SK-N-DZ (cell line): ENCODE results near the gene ADARB2.
A peak's percentile ranks its signal among the peaks of the same experiment; 100 is the strongest.
"Not testable (repeated sequence)": the region's sequence is repeated elsewhere in the genome, so short reads cannot be mapped to it uniquely, and the experiment has no call there.

Experiments used
- DNase-seq: peaks from one replicate; pipeline ENCODE4 v3.0.0-alpha.2; 2015; ENCODE audit warnings: low spot score

The ADARB2 gene

DNA sequence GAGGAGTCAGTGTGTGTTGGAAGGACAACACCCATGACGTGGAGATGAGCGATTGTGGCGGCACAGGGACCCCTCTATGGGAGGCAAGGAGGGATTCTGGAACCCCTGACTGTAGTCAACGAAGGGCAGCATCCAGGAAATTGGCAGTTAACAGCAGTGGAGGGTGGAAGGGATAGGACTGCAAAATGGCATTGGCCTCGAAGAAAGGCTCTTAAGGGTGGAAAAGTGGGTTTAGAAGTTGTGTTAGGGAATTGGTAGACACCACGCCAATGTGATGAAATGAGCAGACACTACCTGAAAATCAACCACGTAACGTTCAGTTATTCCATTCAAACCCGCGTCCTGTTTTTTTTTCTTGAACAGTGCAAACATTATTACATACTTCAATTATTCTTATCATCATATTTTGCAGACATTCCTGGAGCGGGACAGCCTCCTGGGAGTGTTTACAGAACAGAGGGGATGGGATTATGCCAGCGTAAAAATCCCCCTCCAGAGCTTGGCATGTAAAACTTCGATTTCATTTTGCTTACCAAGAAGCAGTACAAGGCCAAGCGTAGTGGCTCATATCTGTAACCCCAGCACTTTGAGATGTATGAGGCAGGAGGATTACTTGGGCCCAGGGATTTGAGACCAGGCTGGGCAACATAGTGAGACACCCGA lies 409.0 kb downstream of the ADARB2 start:
- no peak for DNase-seq

DNA sequence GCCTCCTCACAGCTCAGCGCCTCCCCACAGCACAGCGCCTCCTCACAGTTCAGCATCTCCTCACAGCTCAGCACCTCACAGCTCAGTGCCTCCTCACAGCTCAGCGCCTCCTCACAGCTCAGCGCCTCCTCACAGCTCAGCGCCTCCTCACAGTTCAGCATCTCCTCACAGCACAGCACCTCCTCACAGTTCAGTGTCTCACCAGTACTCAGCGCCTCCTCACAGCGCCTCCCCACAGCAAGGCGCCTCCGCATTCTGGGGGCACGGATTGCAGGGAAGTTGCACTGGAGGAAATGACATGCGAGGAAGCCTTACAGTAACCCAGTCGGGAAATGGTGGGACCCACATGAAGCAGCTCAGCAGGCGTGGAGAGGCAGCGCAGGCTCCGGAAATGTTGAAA lies 409.6 kb downstream of the ADARB2 start:
- DNase-seq: no peak

DNA sequence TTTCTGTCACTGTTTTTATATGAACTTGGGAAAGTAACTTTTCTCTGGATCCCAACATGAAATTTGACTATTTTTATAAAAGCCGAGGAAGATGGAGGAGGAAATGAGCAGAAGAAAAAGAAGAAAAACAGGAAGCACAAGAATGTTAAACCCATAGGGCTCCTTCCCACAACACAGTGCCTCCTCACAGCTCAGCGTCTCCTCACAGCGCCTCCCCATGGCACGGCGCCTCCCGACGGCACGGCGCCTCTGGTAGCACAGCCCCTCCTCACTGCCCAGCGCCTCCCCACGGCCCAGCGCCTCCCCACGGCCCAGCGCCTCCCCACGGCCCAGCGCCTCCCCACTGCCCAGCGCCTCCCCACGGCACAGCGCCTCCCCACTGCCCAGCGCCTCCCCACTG lies 410.8 kb downstream of the ADARB2 start:
- not testable (repeated sequence) for DNase-seq

- no peak for DNase-seq
Measured at GRCh38 chr10:1324903-1325302, 412.4 kb downstream of the ADARB2 start.

DNA sequence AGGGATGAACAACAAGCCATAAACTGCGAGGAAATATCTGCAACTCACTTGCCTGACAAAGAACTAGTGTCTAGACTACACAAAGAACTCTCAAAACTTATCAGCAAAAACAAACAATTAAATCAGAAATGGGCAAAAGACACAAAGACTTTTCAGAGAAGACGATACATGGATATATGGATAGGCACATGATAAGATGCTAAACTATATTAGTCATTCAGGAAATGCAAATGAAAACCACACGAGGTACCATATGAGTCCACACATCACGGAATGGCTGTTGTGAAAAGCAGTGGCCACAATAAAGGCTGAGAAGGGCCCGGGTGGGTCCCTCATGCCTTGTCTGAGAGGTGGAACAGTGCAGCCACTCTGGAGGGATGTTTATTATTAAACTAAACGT lies 413.4 kb downstream of the ADARB2 start:
- DNase-seq: no peak

- no peak for DNase-seq
Measured at GRCh38 chr10:1320739-1321320, 416.5 kb downstream of the ADARB2 start.

- DNase-seq: no peak
Measured at GRCh38 chr10:1316809-1317143, 420.5 kb downstream of the ADARB2 start.

DNA sequence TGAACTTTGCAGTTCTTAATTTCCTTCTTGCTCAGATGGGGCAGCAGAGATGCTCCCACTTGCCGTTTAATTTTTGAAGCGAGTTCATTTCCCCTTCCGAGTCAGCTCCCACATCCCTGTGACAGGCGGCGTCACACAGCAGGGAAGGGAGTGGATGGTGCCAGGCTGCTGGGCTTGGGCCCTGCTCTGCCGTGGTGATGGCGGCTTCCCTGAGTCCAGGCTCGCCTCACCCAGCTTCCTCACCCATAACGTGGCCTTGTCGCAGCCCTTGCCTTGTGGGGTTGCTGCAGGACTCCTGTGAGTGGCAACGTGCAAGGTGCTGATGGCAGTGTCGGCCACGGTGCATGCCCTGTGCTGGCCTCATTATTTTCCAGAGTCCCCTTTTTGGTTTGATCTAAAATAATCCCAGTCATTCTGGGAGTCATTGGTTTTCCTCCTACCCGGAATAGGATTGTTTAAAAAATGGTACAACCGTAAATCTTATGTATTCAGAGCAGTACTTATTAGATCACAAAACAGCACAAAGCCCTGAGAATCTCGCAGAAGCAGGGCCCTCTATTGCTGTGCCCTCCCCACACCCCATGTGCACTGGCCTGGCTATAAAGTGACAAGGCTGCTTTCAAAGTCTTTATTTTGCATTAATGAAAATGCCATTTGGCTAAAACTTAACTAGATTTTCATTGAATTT lies 421.1 kb downstream of the ADARB2 start:
- DNase-seq: no peak

DNA sequence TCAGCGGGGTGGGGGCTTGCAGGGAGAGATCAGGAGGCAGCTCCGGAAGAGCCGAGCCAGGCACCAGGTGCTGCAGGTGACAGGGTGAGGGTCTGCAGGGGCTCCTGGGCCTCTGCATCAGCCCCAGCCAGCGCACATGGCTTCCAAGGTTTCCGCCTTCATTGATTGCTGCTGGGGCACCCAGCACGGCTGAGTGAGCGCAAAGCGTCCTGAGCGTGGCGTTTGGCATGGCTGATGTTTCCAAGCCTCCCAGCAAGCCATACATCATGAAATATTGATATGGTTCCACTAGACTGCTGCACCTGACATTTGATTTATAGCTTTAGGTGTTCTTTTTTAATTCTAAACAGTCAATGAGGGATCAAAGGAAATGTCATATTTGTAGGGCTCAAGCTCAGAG lies 422.1 kb downstream of the ADARB2 start:
- DNase-seq: no peak

DNA sequence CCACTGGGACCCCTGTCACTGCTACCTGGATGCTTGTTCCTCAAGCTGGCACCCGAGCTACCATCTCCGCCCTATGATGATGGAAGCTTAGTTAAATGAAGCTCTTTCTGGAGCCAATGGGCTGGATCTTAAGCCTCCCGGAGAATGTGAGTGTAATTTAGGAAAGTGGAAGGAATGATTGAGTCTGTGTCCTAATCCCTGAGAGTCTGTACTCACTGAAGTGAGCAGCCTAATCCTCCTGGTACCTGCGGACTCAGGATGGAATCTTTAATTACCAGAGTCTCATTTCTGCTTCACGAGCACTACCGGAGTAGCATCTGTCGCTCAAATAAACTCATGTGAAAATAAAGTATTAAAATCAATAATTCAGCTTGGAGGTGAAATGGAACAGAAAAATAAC lies 425.6 kb downstream of the ADARB2 start:
- no peak for DNase-seq

DNA sequence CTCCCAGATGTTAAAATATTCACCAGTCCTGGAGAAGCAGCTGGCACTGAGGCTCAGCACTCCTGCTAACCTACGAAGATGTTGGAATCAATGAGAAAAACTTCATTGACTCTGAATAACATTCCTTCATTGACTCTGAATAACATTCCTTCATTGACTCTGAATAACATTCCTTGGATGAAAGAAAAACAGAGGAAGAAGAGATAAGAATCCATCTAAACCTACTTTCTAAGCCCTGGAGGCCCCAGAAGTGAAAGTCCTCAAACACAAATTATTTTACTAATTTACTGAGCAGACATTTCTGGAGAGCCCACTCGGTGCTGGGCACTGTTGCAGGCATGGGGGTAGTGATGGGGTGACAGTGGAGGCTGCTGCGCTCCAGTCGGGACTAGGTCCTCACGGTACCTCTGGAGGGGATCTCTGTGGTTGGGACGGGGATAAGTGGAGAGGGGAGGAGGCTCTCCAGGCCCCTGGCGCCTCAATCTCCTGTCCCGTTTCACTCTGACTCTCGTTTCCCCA lies 427.0 kb downstream of the ADARB2 start:
- no peak for DNase-seq

DNA sequence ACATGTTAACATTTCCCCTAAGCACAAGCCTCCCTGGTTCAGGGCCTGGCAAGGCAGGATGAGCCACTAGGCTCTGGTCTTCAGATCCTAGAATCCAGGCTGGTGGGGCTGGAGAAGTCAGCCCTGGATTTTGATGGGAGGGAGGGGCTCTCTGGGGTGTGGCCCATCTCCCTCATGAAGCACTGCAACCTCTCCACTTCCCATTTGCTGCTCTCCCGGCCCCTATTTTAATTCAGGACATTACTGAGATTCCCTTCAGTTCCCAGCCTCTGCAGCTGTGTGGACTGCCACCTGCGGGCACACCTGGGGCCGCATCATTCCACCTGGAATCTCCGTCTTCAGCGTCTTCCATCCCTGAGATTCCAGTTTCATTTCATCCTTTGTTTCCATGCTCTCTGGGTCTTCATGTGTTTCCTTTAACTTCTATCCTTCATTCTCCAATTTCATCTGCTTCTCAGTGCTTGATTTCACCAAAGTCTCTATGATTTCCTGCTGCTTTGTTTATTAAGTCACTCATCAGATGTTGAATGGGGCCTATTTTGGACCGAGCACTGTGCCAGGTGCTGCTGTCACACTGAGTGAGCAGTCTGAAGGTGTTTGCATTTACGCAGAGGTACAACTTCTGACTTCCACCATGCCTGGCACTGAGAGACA lies 427.6 kb downstream of the ADARB2 start:
- no peak for DNase-seq

- no peak for DNase-seq
Measured at GRCh38 chr10:1308962-1309616, 428.2 kb downstream of the ADARB2 start.

DNA sequence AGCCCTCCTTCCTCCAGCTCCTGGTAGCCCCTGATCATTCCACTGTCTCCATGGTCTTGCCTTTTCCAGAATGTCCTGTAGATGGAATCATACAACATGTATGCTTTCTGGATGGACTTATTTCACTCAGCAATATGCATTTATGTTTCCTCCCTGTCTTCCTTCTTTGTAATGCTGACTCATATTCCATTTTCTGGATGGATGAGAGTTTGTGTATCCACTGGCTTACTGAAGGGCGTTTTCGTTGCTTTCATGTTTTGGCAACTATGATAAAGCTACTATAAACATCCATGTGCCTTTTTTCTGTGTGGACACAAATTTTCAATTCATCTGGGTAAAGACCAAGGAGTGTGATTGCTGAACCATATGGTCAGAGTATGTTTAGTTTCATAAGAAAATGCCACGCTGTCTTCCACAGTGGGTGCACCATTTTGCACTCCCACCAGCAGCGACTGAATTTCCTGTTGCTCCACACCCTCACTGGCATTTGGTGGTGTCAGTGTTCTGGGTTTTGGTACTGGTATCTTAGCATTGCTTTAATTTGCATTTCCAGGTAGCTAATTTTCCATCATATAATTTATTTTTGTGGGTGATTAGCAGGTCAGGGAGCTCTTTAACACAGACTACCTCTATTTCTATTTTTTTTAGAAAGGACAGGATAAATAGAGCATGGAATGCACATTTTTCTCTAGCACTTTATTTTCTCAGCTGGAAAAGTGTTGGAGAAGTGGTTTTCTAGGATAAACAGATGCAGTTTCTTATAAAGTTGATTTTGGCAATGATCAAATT lies 429.0 kb downstream of the ADARB2 start:
- DNase-seq: no peak

GRCh38 chr10:1301143-1301542 lies 436.2 kb downstream of the ADARB2 start:
- DNase-seq: no peak

GRCh38 chr10:1300218-1300617 lies 437.1 kb downstream of the ADARB2 start:
- no peak for DNase-seq

DNA sequence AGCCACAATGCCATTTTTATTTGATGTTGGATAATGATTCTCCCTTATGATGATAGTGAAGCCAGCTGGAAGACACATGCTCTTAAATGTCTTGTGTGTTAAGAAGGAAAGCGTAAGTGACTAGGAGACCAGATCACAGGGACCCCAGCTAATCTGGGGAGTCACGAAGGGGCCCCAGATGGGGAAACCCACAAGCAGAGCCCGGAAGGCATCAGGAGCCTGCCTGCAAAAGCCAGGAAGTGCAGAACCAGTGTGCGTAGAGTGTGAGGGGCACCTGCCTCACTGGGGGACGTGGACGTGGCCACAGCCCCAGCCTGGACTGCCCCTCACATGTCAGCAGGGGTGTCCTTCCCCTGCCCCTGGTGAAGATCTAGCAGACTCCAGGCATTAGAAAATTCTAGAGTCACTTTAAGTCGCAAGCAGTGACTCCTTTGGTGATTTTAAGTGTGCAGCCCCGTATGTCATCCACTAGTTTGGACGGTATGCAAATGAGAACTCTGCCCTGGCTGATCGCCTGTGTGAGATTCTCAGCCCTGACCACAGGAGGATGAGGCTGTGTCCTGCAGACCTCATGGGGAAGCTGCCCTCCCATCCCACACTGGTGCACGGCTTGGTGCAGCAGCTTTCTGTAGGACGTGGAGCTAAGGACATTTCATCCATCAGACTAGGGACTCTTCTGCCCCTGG lies 438.1 kb downstream of the ADARB2 start:
- no peak for DNase-seq

GRCh38 chr10:1297566-1298301 lies 439.6 kb downstream of the ADARB2 start:
- DNase-seq: peak; percentile 34

DNA sequence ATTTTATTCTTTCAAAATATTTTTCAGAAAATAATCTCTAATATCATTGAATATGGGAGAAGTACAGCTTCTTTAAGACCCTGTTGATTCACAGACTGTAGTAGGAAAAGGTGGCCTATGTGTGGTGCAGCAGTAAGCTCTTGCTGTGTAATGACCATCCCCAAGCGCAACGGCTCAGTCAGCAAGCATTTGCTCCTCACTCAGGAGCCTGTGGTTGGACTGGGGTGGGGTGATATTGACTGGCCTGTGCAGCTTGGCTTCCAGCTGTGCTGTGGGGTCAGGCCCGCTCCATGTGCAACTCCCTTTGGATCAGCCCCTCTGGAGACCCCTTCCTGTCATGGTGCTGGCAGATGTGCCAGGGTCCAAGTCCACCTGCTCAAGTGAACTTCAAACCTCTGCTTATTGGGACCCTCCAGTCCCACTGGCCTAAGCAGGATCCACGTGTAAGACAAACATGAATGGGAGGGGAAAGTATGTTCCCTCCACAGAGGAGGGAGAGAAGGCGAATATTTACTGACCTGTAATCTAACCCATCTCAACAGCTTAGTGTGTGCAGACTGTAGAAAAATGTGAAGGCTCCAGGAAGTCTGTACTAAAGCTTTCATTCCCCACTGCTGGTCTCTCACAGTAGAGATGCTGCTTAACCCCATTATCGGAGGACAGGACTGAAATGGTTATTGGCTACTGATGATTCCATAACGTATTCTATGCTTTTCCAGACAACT lies 441.4 kb downstream of the ADARB2 start:
- no peak for DNase-seq
